22Rv1 (cell line): Measurements from ENCODE around the gene LSMEM2.

Source experiments
- ZFX ChIP-seq: fragments of 450-650 bp; IDR thresholded peaks from 2 replicates; pipeline ENCODE4 v1.6.1; 2017; ENCODE audit warnings: antibody characterized with exemption, borderline replicate concordance
- TF ChIP-seq, protein P1 (sequence below): fragments of 450-650 bp; IDR thresholded peaks from 2 replicates; pipeline ENCODE4 v1.5.1; 2017; ENCODE audit warnings: mild to moderate bottlenecking

DNA sequence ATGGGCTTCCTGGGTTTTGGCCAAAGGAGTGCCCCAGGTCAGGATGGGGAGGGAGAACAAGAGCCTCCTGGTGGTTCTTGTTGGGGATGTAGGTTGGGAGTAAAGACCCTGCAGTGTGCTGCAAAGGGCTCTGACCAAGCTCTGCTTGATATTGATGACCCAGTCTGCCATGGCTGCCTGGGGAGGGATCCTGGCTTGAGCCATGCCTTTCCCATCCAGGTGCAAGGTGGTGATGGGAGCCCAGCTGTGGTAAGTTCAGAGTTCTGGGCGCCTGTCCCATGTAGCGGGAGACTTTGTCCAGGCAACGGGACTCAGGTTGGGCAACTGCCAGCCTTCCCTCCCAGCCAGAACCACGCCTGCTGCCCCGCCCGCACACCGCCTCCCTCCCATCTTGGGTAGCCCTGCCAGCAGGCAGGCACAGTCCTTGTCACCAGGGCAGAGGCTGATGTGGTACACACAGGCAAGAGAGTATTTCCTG is 40.3 kb upstream of the LSMEM2 start:
- TF ChIP-seq, protein P1, sequence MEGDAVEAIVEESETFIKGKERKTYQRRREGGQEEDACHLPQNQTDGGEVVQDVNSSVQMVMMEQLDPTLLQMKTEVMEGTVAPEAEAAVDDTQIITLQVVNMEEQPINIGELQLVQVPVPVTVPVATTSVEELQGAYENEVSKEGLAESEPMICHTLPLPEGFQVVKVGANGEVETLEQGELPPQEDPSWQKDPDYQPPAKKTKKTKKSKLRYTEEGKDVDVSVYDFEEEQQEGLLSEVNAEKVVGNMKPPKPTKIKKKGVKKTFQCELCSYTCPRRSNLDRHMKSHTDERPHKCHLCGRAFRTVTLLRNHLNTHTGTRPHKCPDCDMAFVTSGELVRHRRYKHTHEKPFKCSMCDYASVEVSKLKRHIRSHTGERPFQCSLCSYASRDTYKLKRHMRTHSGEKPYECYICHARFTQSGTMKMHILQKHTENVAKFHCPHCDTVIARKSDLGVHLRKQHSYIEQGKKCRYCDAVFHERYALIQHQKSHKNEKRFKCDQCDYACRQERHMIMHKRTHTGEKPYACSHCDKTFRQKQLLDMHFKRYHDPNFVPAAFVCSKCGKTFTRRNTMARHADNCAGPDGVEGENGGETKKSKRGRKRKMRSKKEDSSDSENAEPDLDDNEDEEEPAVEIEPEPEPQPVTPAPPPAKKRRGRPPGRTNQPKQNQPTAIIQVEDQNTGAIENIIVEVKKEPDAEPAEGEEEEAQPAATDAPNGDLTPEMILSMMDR: no peak
- TF ChIP-seq ZFX: no peak
